Vagina (tissue), 2 donors: ENCODE data around the gene PACRG. TPM values are rescaled to one million over a fixed set of nuclear protein-coding genes. Genes with fewer than 3 reads are reported as not detected.

Experiments used
- DNase-seq, 2 donors: peaks; one replicate each; pipeline ENCODE4 v3.0.0-alpha.2; 2017; ENCODE audit errors: extremely low spot score in 2 of 2
- H3K27ac ChIP-seq: fragments of 200-600 bp; sonication (generic); one replicate; pipeline ENCODE4 v1.5.1; 2019
- H3K27me3 ChIP-seq: fragments of 200-600 bp; sonication (generic); one replicate; pipeline ENCODE4 v1.5.1; 2019
- H3K36me3 ChIP-seq, 2 donors: fragments of 200-600 bp; sonication (generic); one replicate each; pipeline ENCODE4 v1.5.1; 2017 to 2019
- H3K4me1 ChIP-seq: fragments of 200-600 bp; sonication (generic); one replicate; pipeline ENCODE4 v1.5.1; 2019
- H3K4me3 ChIP-seq, 2 donors: fragments of 200-600 bp; sonication (generic); 1 replicate in 1 of 2; 2 replicates in 1 of 2; pipeline ENCODE4 v1.5.1; 2016 to 2019
- H3K9me3 ChIP-seq: fragments of 200-600 bp; sonication (generic); one replicate; pipeline ENCODE4 v1.5.1; 2019
- POLR2A ChIP-seq, 2 donors: fragments of 450-650 bp; IDR thresholded peaks; one replicate each; pipeline ENCODE4 v1.6.1; 2017; ENCODE audit warnings: antibody characterized with exemption in 2 of 2, mild to moderate bottlenecking in 2 of 2, moderate library complexity in 2 of 2
- POLR2AphosphoS5 ChIP-seq, 2 donors: sonication (generic); formaldehyde crosslinking; IDR thresholded peaks; one replicate each; pipeline ENCODE4 v1.9.0; 2017; ENCODE audit warnings: antibody characterized with exemption in 2 of 2, mild to moderate bottlenecking in 2 of 2, low read depth in 1 of 2; ENCODE audit not compliant: insufficient read depth in 1 of 2
- intact Hi-C: fragments of 100-400 bp; cut with DNase I; formaldehyde crosslinking; loops from one replicate; pipeline ENCODE4 v1.15.1; 2023
- total RNA-seq: library from RNA; depleted of rRNA; stranded (reverse); fragments of >200 nt; gene quantifications from one replicate; pipeline ENCODE4 v1.2.3, GENCODE V29; 2016
- TF ChIP-seq, protein P1 (sequence below), 3 experiments: fragments of 450-650 bp in 2 of 3; fragments of 200-600 bp in 1 of 3; sonication (generic) in 1 of 3; IDR thresholded peaks; one replicate each; pipeline ENCODE4 v1.5.1; 2017 to 2019; ENCODE audit warnings: antibody characterized with exemption in 3 of 3, mild to moderate bottlenecking in 2 of 3, moderate library complexity in 2 of 3

The PACRG gene
- total RNA-seq, 1 donor from 2014 or later, result not detected

DNA sequence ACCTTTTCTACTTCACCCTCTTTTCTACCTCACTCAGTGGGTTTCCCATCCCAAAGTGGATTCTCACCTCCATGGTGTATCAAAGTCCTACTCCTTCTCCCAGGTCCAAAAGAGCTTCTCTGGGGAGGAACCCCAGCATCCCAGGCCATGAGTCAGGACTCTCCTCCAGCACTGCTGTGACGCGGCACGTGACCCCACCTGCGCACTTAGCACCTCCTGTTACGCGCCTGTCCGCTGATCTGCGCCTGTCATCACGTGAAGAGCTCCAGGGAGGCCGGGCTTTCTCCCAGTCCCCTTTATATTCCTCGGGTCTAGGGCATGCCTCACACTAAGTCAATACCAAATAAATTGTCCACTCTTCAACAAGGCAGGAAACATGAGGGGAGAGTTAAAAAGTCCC is 459.8 kb downstream of the PACRG start:
- DNase-seq, result no peak
- Histone ChIP-seq H3K27me3 (no peaks in the 10 kb centered on the region), H3K4me3 (no peak overlapping the region), H3K4me1 (peaks cover 6% of the 10 kb centered on the region), H3K27ac (no peak overlapping the region), H3K36me3 (no peaks in the 10 kb centered on the region), H3K9me3 (no peaks in the 10 kb centered on the region)
- TF ChIP-seq, protein P1, sequence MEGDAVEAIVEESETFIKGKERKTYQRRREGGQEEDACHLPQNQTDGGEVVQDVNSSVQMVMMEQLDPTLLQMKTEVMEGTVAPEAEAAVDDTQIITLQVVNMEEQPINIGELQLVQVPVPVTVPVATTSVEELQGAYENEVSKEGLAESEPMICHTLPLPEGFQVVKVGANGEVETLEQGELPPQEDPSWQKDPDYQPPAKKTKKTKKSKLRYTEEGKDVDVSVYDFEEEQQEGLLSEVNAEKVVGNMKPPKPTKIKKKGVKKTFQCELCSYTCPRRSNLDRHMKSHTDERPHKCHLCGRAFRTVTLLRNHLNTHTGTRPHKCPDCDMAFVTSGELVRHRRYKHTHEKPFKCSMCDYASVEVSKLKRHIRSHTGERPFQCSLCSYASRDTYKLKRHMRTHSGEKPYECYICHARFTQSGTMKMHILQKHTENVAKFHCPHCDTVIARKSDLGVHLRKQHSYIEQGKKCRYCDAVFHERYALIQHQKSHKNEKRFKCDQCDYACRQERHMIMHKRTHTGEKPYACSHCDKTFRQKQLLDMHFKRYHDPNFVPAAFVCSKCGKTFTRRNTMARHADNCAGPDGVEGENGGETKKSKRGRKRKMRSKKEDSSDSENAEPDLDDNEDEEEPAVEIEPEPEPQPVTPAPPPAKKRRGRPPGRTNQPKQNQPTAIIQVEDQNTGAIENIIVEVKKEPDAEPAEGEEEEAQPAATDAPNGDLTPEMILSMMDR (IDR thresholded peaks at IDR 0.05), result no peak
- no peak for TF ChIP-seq POLR2AphosphoS5 (IDR thresholded peaks at IDR 0.05; ENCODE audit: insufficient read depth in 1 of 2, low read depth in 1 of 2)
- TF ChIP-seq POLR2A (IDR thresholded peaks at IDR 0.05), result no peak
- intact Hi-C loops, result loop anchor here (2.0 kb wide), 1 partner anchor 503 kb away; no protein-coding TSS in a partner anchor

DNA sequence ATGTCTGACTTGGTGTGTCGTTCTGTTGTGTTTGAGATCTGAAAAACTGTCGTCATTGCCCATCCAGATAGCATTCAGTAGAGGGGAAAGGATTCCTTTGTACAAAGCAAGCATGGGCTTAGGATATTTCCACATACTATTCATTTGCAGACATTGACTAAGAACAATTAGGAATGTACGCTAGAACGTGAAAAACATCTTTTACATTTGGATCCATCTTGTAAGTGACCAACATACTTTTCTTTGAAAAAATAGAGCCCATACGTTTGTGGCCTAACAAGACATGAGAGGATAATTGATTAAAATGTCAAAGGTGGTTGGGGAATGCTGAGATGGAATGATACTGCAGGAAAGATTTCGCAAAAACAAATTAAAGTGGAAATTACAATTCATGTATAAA is 461.0 kb downstream of the PACRG start:
- no peak for DNase-seq
- Histone ChIP-seq H3K27me3 (no peaks in the 10 kb centered on the region), H3K36me3 (no peaks in the 10 kb centered on the region), H3K9me3 (no peaks in the 10 kb centered on the region), H3K27ac (no peak overlapping the region), H3K4me1 (no peaks in the 10 kb centered on the region), H3K4me3 (no peak overlapping the region)
- TF ChIP-seq POLR2AphosphoS5 (IDR thresholded peaks at IDR 0.05; ENCODE audit: insufficient read depth in 1 of 2, low read depth in 1 of 2) (no peak), POLR2A (IDR thresholded peaks at IDR 0.05) (no peak)
- TF ChIP-seq, protein P1 (IDR thresholded peaks at IDR 0.05), result no peak
- intact Hi-C loops, result no loop called here

DNA sequence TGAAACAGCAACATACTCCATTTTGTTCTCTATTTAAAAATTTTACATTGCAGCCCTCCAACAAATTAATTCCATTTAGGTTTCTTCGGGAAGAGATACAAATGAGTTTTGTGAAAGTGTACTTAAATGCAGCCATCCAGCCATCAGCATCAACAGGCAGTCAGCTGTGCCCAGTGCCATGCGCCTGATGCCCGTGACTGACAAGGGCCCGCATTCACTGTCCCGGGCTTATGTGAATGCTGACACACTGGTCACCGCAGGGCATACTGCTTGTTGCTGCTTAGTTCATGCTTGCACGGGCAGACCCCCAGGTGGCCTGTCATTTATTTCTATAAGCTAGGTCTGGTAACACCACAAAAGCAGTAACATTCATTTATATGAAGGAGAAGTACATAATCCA is 461.8 kb downstream of the PACRG start:
- no peaks in the 10 kb centered on the region for H3K4me1 ChIP-seq
- no peaks in the 10 kb centered on the region for H3K9me3 ChIP-seq
- no peaks in the 10 kb centered on the region for H3K36me3 ChIP-seq
- intact Hi-C loops, result no loop called here
- no peak for DNase-seq
- TF ChIP-seq POLR2A (IDR thresholded peaks at IDR 0.05), result no peak
- TF ChIP-seq, protein P1 (IDR thresholded peaks at IDR 0.05), result no peak
- H3K27me3 ChIP-seq, result no peaks in the 10 kb centered on the region
- H3K27ac ChIP-seq, result no peak overlapping the region
- no peak overlapping the region for H3K4me3 ChIP-seq

DNA sequence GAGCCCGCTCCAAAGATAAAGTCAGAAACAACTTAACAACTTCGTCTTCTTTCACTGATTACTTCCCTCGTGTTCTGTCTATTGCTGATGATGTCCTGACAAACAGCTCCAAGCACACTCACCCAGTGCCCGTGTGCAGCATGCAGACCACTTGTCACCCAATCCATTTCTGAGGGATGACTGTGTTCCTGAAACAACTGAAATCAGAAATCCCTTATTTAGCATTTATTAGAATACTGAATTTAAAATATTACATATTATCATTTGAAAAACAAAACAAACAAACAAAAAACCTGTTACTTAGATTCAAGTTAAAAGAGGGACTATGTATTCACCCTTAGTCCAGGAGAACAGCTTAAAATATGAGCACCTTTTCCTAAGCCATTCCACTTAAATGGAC is 463.0 kb downstream of the PACRG start:
- Histone ChIP-seq H3K27ac (no peak overlapping the region), H3K36me3 (no peaks in the 10 kb centered on the region), H3K4me3 (no peak overlapping the region), H3K27me3 (no peaks in the 10 kb centered on the region), H3K9me3 (no peaks in the 10 kb centered on the region), H3K4me1 (no peaks in the 10 kb centered on the region)
- intact Hi-C loops, result no loop called here
- no peak for DNase-seq
- TF ChIP-seq POLR2AphosphoS5 (IDR thresholded peaks at IDR 0.05; ENCODE audit: insufficient read depth in 1 of 2, low read depth in 1 of 2) (no peak), POLR2A (IDR thresholded peaks at IDR 0.05) (no peak)
- TF ChIP-seq, protein P1 (IDR thresholded peaks at IDR 0.05), result no peak

DNA sequence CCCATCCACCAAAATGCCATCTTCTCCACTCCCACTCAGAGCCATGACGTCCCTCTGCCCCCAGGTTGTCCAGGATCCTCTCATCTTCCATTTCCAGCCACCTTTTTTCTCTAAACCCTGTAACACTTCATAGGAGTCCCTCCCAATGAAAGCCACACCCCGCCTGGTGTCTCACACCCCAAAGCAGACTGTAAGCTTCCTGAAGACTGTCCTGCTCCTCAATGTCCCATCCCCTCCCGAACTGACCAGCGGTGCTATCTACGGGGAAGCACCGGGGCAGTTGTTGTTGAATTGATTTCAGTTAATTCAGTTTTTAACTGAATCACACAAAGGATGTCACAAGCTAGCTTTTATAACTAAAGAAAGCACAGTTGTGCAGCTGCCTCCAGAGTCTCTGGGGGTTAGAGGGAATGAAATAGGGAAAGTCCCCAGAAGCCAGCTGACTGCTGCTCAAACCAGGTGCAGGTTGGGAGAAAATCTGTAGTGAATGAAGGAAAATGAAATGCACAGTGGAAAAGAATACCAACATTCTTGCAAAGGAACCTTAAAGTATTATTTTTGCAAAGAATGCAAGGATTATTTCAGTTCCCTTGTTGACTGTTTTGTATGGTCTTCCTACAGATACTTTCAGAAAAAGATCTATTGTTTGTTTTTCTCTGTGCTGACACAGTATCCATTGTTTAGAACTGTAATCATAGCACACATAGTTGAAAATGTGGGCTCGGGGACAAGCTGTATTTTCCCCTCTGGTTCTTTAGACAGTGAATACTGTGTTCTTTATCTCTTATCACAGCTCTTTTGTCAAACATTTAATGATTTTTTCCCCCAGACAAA is 464.1 kb downstream of the PACRG start:
- Histone ChIP-seq H3K4me3 (no peak overlapping the region), H3K27ac (no peak overlapping the region), H3K27me3 (no peaks in the 10 kb centered on the region), H3K36me3 (no peaks in the 10 kb centered on the region), H3K9me3 (no peaks in the 10 kb centered on the region), H3K4me1 (no peaks in the 10 kb centered on the region)
- TF ChIP-seq, protein P1 (IDR thresholded peaks at IDR 0.05), result no peak
- TF ChIP-seq POLR2AphosphoS5 (IDR thresholded peaks at IDR 0.05; ENCODE audit: insufficient read depth in 1 of 2, low read depth in 1 of 2) (no peak), POLR2A (IDR thresholded peaks at IDR 0.05) (no peak)
- no peak for DNase-seq
- intact Hi-C loops, result no loop called here
